K562 (cell line): ENCODE measurements around the gene ZMYM4. TPM values are rescaled to one million over a fixed set of nuclear protein-coding genes. Genes with fewer than 3 reads are reported as not detected.

ENCODE experiments used
- polyA plus RNA-seq, 8 experiments: library from polyadenylated mRNA; depleted of rRNA in 4 of 8; stranded (reverse) in 5 of 8; unstranded in 3 of 8; fragments of >200 nt; fragmentation: Nextera tagmentation in 2 of 8; fragmentation: Illumina TruSeq in 1 of 8; extraction: Ambion mirVana in 2 of 8; extraction: Trizol in 1 of 8; gene quantifications; 2 replicates each; pipeline versions ENCODE4 v1.2.1 to v1.2.3, GENCODE V29; 2011 to 2014; ENCODE audit warnings: inconsistent platforms in 1 of 8, missing spikeins in 1 of 8
- total RNA-seq, 7 experiments: library from RNA; depleted of rRNA in 6 of 7; stranded (reverse); fragments of >200 nt in 6 of 7; fragmentation: Illumina TruSeq in 2 of 7; extraction: Trizol in 2 of 7; gene quantifications; 2 replicates each; pipeline versions ENCODE4 v1.2.1 to v1.2.3, GENCODE V29; 2011 to 2021; ENCODE audit warnings: low replicate concordance in 1 of 7
- TF ChIP-seq, protein P1 (sequence below), 2 experiments: fragments of 450-650 bp; formaldehyde crosslinking in 1 of 2; IDR thresholded peaks; 2 replicates each; pipeline versions ENCODE4 v1.4.0 to v1.6.1; 2014 to 2020; ENCODE audit warnings: mild to moderate bottlenecking in 2 of 2, borderline replicate concordance in 1 of 2, low read depth in 1 of 2

Gene ZMYM4
- total and polyA plus RNA-seq, 9 of the 15 experiments (the other 6 are each of a cell fraction or from before 2014, with no cell fraction given), result 15.2 to 77.2 (median 63.3) TPM

DNA sequence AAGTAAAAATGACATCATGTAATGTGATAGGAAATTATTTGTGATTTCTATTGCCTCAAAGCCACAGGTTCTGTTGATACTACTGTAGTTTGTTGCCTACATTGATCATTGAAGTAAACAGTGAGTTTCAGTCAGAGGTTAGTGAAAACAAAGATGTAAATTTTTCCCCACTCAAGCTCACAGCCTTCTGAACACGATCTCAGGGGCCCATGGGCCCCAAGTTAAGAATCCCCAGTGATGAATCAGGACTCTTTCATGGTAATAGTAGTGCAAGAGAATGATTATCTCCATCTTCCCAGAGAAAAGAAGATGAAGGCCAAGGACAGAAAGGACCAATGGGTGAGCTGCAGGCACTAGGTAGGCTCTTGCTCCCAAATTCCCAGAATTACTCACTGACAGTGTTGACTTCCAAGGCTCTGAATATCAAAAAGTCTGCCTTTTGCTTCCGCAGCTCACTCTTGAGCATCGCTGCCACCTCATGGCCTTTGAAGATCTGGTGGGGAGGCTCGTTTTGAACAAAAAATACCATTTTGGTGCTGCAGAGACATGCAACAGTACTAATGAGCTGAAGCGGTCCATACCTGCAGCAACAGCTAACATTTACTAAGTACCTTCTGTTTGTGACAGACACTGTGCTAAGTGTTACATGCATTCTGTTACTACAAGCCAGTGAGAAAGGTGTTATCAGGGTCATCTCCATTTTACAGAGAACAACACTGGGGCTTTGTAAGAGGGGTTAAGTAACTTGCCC lies 175.4 kb downstream of the ZMYM4 start (continued):
- TF ChIP-seq, protein P1, sequence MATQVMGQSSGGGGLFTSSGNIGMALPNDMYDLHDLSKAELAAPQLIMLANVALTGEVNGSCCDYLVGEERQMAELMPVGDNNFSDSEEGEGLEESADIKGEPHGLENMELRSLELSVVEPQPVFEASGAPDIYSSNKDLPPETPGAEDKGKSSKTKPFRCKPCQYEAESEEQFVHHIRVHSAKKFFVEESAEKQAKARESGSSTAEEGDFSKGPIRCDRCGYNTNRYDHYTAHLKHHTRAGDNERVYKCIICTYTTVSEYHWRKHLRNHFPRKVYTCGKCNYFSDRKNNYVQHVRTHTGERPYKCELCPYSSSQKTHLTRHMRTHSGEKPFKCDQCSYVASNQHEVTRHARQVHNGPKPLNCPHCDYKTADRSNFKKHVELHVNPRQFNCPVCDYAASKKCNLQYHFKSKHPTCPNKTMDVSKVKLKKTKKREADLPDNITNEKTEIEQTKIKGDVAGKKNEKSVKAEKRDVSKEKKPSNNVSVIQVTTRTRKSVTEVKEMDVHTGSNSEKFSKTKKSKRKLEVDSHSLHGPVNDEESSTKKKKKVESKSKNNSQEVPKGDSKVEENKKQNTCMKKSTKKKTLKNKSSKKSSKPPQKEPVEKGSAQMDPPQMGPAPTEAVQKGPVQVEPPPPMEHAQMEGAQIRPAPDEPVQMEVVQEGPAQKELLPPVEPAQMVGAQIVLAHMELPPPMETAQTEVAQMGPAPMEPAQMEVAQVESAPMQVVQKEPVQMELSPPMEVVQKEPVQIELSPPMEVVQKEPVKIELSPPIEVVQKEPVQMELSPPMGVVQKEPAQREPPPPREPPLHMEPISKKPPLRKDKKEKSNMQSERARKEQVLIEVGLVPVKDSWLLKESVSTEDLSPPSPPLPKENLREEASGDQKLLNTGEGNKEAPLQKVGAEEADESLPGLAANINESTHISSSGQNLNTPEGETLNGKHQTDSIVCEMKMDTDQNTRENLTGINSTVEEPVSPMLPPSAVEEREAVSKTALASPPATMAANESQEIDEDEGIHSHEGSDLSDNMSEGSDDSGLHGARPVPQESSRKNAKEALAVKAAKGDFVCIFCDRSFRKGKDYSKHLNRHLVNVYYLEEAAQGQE (IDR thresholded peaks at IDR 0.05; ENCODE audit: borderline replicate concordance), result peak; percentile 54; the same call in 1 of the 2 replicates
- TF ChIP-seq, protein P1 (CRISPR knock-in tag; IDR thresholded peaks at IDR 0.05; ENCODE audit: low read depth), result no peak
